Activated CD8-positive, alpha-beta memory T cell treated with anti-CD3 and anti-CD28 coated beads, Interleukin-2, amount 50 U/mL, for 1 hour (primary cell): Measurements from ENCODE around the gene SS18L1.

Experiments
- DNase-seq: peaks from one replicate; pipeline ENCODE4 v3.0.0-alpha.2; 2020; ENCODE audit errors: extremely low read depth

SS18L1 gene

GRCh38 chr20:62120365-62120762, 23.2 kb upstream of the SS18L1 start:
- no peak for DNase-seq

DNA sequence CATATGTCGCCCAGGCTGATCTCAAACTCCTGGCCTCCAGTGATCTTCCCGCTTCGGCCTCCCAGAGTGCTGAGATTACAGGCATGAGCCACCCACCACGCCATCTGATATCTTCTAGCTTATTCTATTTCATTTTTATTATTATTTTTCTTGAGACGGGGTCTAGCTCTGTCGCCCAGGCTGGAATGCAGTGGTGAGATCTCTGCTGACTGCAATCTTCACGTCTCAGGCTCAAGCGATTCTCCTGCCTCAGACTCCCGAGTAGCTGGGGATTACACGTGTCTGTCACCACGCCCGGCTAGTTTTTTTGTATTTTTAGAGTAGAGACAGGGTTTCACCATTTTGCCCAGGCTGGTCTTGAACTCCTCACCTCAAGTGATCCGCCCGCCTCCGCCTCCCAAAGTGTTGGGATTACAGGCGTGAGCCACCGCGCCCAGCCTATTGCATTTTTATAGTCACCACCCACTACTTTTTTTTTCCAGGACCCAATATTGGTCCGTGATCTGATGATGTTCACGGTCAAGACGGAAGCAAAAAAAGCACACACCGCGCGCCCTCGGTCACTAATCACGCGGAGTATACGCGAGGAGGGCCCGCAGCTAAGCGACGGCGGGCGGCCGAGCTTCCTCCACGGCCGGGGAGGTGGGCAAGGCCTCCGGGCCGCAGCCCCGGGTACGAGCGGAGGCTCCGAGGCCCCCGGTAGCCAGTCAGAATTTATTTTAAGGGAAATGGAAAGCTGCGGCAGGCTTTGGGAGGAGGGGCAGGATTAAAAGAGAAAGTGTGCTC, 22.4 kb upstream of the SS18L1 start:
- DNase-seq: no peak

DNA sequence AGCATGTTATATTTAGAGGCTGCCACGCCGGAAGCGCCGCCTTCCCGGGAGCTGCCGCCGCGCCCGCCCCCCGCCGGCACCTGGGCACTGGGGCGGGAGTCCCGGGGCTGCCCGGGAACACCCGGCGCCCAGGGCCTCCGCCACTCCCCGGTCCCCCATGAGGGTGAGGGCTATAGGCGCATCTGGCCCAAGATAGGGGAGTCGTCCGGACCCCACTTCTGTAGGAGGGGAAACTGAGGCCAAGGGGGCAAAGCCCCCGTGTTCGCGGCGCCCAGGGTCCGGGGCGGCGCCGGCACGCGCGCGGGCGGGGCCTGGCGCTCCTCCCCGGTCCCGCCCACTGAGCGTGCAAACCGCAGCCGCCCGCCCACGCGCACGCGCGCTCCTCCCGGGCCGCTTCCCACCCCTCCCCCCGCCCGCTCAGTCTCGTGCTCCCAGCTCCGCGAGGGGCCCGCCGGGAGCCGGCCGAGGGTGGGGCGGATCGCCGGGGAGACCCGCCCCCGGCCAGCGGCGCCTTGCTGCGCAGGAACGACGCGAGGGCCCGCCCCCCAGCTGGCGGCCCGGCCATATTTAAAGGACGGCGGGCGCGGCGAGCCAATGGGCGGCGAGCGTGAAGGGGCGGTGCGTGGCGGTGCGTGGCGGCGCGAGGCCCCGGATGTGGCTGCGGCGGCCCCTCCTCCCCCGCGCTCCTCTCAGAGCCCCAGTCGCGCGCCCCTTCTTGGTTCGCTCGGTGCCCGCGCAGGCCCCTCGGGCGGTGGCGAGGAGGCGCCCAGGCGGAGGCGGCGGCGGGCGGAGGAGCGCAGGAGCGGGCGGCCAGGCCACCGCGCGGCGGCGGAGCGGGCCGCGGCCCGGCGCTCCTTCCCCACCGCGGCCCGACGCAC, 21.6 kb upstream of the SS18L1 start, which contains the start of gene LSM14B:
LSM14B (plus strand) TSS at position 700 of the 878 bp plus-strand sequence. CDS start 192 bp downstream, outside the sequence.
- peak; percentile 80 for DNase-seq

GRCh38 chr20:62122654-62123449, 20.7 kb upstream of the SS18L1 start:
- DNase-seq: no peak

- DNase-seq: no peak
These were observed 20.0 kb upstream of the SS18L1 start for GRCh38 chr20:62123450-62124118.

GRCh38 chr20:62126141-62126540, 17.4 kb upstream of the SS18L1 start:
- DNase-seq: no peak

- no peak for DNase-seq
These were observed 15.8 kb upstream of the SS18L1 start for GRCh38 chr20:62127799-62128198.

DNA sequence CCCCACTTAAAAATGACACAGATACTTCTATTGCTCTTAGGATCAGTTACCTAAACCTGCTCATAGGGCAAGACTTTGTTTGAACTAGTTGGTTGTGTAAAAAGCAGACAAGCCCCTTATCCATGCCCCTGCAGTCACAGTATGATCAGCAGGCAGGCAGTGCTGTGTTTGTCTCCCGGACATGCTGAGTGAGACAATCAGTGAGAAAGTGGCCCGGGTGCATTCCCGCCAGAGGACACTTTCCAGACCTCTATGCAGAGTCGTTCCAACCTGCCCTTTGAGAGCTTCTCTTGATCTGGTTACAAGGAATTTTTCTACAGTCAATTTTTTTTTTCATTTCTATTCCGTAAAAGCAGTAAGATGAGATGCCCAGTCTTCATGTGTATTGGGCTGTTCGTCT, 15.1 kb upstream of the SS18L1 start:
- no peak for DNase-seq

- DNase-seq: no peak
These were observed 13.6 kb upstream of the SS18L1 start for GRCh38 chr20:62129731-62130531.

DNA sequence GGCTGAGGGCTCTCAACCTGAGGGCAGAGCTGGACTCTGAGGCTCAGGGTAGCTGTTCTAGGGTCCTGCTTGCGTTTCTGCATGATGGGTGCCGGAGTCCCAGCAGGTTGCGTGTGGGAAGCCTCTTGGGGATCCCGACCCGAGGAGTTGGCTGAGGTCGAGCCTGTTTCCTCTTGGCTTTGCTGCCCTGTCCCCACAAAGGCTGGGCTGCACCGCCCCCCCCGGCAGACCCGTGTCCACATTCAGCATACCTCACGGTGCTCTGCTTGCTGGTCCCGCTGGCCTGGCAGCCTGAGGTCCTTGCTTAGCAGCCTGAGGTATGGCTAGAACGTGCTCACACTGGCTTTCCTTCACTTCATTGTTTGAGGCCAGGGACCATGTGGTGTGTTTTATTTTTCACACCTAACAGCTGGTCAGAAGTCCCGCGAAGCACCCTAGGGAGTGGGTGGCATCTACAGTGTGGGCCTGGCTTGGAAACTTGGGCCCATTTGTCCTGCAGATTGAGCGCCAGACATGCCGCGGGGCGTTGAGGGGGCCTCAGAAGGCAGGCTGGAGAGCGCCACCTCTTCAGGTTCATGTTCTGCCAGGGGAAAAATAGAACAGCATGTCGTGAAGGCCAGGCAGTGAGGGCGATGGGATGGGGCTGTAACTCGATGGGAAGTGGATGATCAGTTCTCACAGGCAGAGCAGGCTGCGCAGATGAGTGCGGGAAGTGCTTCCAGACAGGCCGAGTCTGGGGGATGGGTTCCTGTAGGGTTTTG, 11.8 kb upstream of the SS18L1 start:
- DNase-seq: no peak

DNA sequence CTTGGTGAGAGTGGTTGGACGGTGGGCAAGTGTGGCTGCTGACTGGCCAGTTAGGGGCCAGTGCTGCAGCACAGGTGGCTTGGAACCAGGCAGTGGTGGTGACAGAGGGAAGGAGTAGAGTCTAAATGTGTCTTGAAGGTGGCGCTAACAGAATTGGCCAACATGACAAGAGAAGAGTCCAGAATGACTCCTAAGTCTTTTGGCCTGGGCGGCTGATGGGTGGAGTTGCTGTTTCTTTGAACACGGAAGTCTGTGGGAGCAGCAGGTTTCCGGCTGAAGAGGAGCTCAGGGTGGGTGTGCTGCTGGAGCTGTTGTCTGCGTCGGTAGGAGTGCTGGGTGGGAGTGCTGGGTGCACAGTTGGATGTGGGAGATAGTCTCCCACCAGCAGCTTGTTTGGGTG, 11.1 kb upstream of the SS18L1 start:
- DNase-seq: no peak

DNA sequence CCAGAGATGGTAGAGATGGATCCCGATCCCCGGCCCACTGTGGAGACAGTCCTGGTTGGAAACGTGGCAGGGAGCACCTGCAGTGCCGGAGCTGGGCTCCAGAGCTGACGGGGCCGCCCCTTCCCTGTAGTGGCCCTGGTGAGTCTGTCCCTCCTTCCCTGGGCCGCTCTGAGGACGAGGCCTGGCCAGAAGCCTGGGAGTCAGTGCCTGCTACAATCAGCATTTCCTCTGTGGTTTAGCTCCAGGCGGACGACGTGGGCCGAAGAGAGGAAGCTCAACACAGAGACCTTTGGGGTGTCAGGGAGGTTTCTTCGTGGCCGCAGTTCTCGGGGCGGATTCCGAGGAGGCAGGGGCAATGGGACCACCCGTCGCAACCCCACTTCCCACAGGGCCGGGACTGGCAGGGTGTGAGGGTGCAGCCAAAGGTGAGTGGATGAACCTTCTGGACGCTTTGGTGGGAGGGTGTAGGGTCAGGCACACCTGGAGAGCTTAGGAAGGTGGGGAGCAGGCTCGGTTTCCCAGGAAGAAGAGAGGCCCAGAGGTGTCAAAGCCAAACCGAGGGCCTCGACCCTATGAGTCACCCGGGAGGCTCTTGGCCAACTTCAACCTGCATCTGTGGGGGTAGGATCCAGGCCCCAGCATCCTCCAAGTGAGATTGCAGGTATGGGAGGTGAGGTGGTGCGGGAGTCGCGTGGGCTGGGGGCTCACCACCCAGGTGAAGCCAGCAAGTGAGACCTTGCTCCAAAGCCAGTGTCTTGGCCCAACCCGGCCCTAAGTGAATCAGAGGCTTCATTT, 10.3 kb upstream of the SS18L1 start:
- DNase-seq: no peak

DNA sequence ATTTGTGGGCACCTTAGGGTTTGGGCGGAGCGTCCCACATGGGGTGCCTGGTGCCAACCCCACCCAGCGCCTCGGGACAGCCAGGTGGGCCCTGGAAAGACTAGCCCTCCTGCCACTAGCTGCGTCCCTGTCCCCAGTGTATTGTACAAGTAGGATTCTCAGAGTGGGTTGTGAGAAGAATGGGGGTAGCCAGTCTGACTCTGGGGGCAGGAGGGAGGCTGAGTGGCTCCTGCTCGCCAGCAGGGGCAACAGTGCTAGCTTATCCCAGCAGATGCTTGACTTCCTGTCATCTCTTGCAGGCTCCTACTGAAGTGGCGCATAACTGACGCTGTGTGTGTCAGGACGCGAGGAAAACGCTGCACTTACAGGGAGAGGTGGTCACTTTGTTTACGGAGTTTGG, 9.7 kb upstream of the SS18L1 start:
- no peak for DNase-seq

GRCh38 chr20:62134735-62135231, 8.8 kb upstream of the SS18L1 start:
- no peak for DNase-seq

- DNase-seq: no peak
These were observed 7.8 kb upstream of the SS18L1 start for GRCh38 chr20:62135573-62136266.

DNA sequence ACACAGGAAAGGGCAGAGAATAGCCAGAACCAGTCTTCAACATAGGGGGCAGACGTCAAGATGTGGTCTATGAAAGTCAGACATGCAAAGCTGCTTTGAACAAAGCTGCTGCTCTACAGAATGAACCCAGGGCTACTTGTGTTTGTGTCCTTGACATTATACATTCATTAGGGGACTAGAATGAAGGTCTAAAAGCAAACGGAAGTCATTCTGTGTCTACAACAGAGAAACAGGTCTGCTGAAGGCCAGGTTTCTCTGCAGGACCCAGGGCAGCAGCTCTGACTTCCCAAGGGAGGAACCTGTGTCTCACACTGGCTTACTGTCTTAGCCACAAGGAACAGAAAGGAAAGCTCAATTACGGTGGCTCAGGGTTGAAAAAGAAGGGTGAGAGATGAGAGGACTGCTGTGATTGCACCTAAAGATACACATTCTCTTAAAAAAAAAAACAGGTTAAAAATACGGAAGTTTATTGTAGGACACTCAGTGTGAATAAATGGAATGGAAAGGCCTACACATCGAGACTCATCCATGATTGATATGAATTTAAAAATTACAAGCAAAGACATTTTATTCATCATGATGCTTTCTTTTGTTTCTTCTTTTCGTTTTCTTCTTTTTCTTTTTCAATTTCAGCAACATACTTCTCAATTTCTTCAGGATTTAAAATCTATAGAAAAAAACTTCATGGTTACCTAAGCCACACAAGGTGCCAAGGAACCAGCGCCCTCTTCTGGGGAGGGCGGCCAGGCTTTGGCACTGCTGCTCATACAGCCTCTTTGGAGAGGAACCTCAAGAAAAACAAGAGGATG, 7.1 kb upstream of the SS18L1 start:
- DNase-seq: no peak

GRCh38 chr20:62137092-62137384, 6.5 kb upstream of the SS18L1 start:
- no peak for DNase-seq
